ENCODE data around the gene MRPL38.

- TF ChIP-seq POLR2A (IDR thresholded peaks at IDR 0.05) (no peak), POLR2AphosphoS5 (IDR thresholded peaks at IDR 0.05) (no peak)
- TF ChIP-seq, protein P1, sequence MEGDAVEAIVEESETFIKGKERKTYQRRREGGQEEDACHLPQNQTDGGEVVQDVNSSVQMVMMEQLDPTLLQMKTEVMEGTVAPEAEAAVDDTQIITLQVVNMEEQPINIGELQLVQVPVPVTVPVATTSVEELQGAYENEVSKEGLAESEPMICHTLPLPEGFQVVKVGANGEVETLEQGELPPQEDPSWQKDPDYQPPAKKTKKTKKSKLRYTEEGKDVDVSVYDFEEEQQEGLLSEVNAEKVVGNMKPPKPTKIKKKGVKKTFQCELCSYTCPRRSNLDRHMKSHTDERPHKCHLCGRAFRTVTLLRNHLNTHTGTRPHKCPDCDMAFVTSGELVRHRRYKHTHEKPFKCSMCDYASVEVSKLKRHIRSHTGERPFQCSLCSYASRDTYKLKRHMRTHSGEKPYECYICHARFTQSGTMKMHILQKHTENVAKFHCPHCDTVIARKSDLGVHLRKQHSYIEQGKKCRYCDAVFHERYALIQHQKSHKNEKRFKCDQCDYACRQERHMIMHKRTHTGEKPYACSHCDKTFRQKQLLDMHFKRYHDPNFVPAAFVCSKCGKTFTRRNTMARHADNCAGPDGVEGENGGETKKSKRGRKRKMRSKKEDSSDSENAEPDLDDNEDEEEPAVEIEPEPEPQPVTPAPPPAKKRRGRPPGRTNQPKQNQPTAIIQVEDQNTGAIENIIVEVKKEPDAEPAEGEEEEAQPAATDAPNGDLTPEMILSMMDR (IDR thresholded peaks at IDR 0.05) = no peak
These were observed 40.5 kb upstream of the MRPL38 start for GRCh38 chr17:75945211-75945610.
